Neural cell (in vitro differentiated cells): ENCODE results near the gene SMIM1. TPM values are rescaled to one million over a fixed set of nuclear protein-coding genes. Genes with fewer than 3 reads are reported as not detected.

Experiments used
- H2AFZ ChIP-seq: fragments of 200-600, 300-800 bp; sonication (generic), shearing (Covaris generic); 2 replicates; pipeline ENCODE4 v1.6.0; 2014; ENCODE audit warnings: low read depth, mild to moderate bottlenecking, antibody characterized with exemption, low read length, moderate library complexity
- H3F3A ChIP-seq: fragments of 200-600 bp; shearing (Covaris generic); 2 replicates; pipeline ENCODE4 v1.6.1; 2016; ENCODE audit warnings: mild to moderate bottlenecking, moderate library complexity, mixed read lengths, antibody characterized with exemption, low read length; ENCODE audit not compliant: insufficient read depth, poor library complexity, severe bottlenecking
- H3K27ac ChIP-seq: fragments of 200-600, 300-800 bp; sonication (generic), shearing (Covaris generic); 2 replicates; pipeline ENCODE4 v1.5.1; 2014; ENCODE audit warnings: mild to moderate bottlenecking, low read length, moderate library complexity
- H3K27me3 ChIP-seq: fragments of 300-800, 200-600 bp; sonication (generic), shearing (Covaris generic); 2 replicates; pipeline ENCODE4 v1.6.0; 2014; ENCODE audit warnings: mild to moderate bottlenecking, low read depth, low read length, moderate library complexity; ENCODE audit not compliant: insufficient read depth
- H3K36me3 ChIP-seq: fragments of 300-800, 200-600 bp; sonication (generic), shearing (Covaris generic); 2 replicates; pipeline ENCODE4 v1.5.1; 2014; ENCODE audit warnings: mild to moderate bottlenecking, antibody characterized with exemption, low read length, moderate library complexity; ENCODE audit not compliant: insufficient read depth
- H3K4me2 ChIP-seq: fragments of 300-800, 200-600 bp; sonication (generic), shearing (Covaris generic); 2 replicates; pipeline ENCODE4 v1.6.0; 2014; ENCODE audit warnings: mild to moderate bottlenecking, low read length
- H3K4me3 ChIP-seq: fragments of 300-800, 200-600 bp; sonication (generic), shearing (Covaris generic); 2 replicates; pipeline ENCODE4 v1.5.1; 2014; ENCODE audit warnings: mild to moderate bottlenecking, low read length, moderate library complexity
- H3K79me2 ChIP-seq: fragments of 200-600 bp; shearing (Covaris generic); replicated peaks from 2 replicates; pipeline ENCODE4 v1.6.0; 2014; ENCODE audit warnings: mild to moderate bottlenecking, low read length, moderate library complexity; ENCODE audit not compliant: insufficient read depth
- H3K9ac ChIP-seq: fragments of 300-800, 200-600 bp; sonication (generic), shearing (Covaris generic); 2 replicates; pipeline ENCODE4 v1.6.1; 2016; ENCODE audit warnings: mild to moderate bottlenecking, low read length, mixed read lengths
- H3K9me2 ChIP-seq: fragments of 200-600 bp; shearing (Covaris generic); 2 replicates; pipeline ENCODE4 v1.6.1; 2016; ENCODE audit warnings: mild to moderate bottlenecking, low read length, mixed read lengths; ENCODE audit not compliant: insufficient read depth
- H3K9me3 ChIP-seq: fragments of 200-600, 300-800 bp; sonication (generic), shearing (Covaris generic); 2 replicates; pipeline ENCODE4 v1.6.1; 2016; ENCODE audit warnings: mild to moderate bottlenecking, mixed run types, low read length, moderate library complexity, mixed read lengths
- H4K20me1 ChIP-seq: fragments of 200-600 bp; shearing (Covaris generic); 2 replicates; pipeline ENCODE4 v1.6.1; 2016; ENCODE audit warnings: mild to moderate bottlenecking, mixed run types; ENCODE audit not compliant: insufficient read depth
- CTCF ChIP-seq: fragments of 450-650 bp; IDR thresholded peaks from 2 replicates; pipeline ENCODE4 v1.5.1; 2014; ENCODE audit warnings: antibody characterized with exemption, mild to moderate bottlenecking, moderate library complexity; ENCODE audit not compliant: poor library complexity, severe bottlenecking
- EP300 ChIP-seq: fragments of 450-650 bp; conservative IDR thresholded peaks from 2 replicates; pipeline ENCODE4 v1.6.1; 2014; ENCODE audit warnings: antibody characterized with exemption, mild to moderate bottlenecking, moderate library complexity; ENCODE audit not compliant: poor library complexity, severe bottlenecking
- EZH2 ChIP-seq: fragments of 200-600, 300-800 bp; shearing (Covaris generic), sonication (generic); IDR thresholded peaks from 2 replicates; pipeline ENCODE4 v1.6.1; 2014; ENCODE audit warnings: antibody characterized with exemption, low read length, borderline replicate concordance, mild to moderate bottlenecking; ENCODE audit not compliant: insufficient read depth, poor library complexity, severe bottlenecking
- MXI1 ChIP-seq: fragments of 450-650 bp; conservative IDR thresholded peaks from 2 replicates; pipeline ENCODE4 v1.6.1; 2014; ENCODE audit warnings: antibody characterized with exemption, mild to moderate bottlenecking; ENCODE audit not compliant: poor library complexity, severe bottlenecking
- POLR2AphosphoS5 ChIP-seq: IDR thresholded peaks from 2 replicates; pipeline ENCODE4 v1.6.1; 2012
- RAD21 ChIP-seq: fragments of 450-650 bp; conservative IDR thresholded peaks from 2 replicates; pipeline ENCODE4 v1.6.1; 2014; ENCODE audit warnings: antibody characterized with exemption, mild to moderate bottlenecking, moderate library complexity
- REST ChIP-seq: IDR thresholded peaks from 2 replicates; pipeline ENCODE4 v1.6.1; 2012; ENCODE audit warnings: borderline replicate concordance
- SMC3 ChIP-seq: fragments of 450-650 bp; conservative IDR thresholded peaks from 2 replicates; pipeline ENCODE4 v1.6.1; 2014; ENCODE audit warnings: antibody characterized with exemption, mild to moderate bottlenecking, moderate library complexity; ENCODE audit not compliant: poor library complexity
- TAF1 ChIP-seq: IDR thresholded peaks from 2 replicates; pipeline ENCODE4 v1.6.1; 2012; ENCODE audit warnings: low read depth
- polyA plus RNA-seq: library from polyadenylated mRNA; depleted of rRNA; stranded (reverse); fragments of >200 nt; gene quantifications from 2 replicates; pipeline ENCODE4 v1.2.3, GENCODE V29; 2014

SMIM1 gene
- polyA plus RNA-seq, 1 donor from 2014 or later = not detected

GRCh38 chr1:3727042-3727824 lies 45.3 kb upstream of the SMIM1 start:
- Histone ChIP-seq H3K27me3 (no peaks in the 10 kb centered on the region), H3K9me2 (no peaks in the 10 kb centered on the region), H3K27ac (no peak overlapping the region), H3F3A (no peaks in the 10 kb centered on the region), H4K20me1 (no peaks in the 10 kb centered on the region), H3K4me2 (no peak overlapping the region), H3K9ac (no peak overlapping the region), H3K79me2 (no peaks in the 10 kb centered on the region), H3K4me3 (no peak overlapping the region), H3K9me3 (no peaks in the 10 kb centered on the region), H3K36me3 (no peaks in the 10 kb centered on the region), H2AFZ (no peak overlapping the region)
- TF ChIP-seq CTCF (no peak), MXI1 (no peak), POLR2AphosphoS5 (no peak), EZH2 (no peak), EP300 (no peak), RAD21 (no peak), SMC3 (no peak), TAF1 (no peak), REST (no peak)

- no peaks in the 10 kb centered on the region for H3K9me2 ChIP-seq
- H3K4me2 ChIP-seq = no peak overlapping the region
- H3K9ac ChIP-seq = no peak overlapping the region
- H3K79me2 ChIP-seq = no peaks in the 10 kb centered on the region
- H3F3A ChIP-seq = no peaks in the 10 kb centered on the region
- no peaks in the 10 kb centered on the region for H4K20me1 ChIP-seq
- H3K36me3 ChIP-seq = no peaks in the 10 kb centered on the region
- no peaks in the 10 kb centered on the region for H3K27me3 ChIP-seq
- H3K9me3 ChIP-seq = no peaks in the 10 kb centered on the region
- no peak overlapping the region for H3K27ac ChIP-seq
- no peak overlapping the region for H2AFZ ChIP-seq
- H3K4me3 ChIP-seq = no peak overlapping the region
- TF ChIP-seq EZH2 = no peak
- TF ChIP-seq CTCF = no peak
- TF ChIP-seq MXI1 = no peak
- TF ChIP-seq RAD21 = no peak
- TF ChIP-seq EP300 = no peak
- TF ChIP-seq TAF1 = no peak
- TF ChIP-seq SMC3 = no peak
- no peak for TF ChIP-seq REST
- TF ChIP-seq POLR2AphosphoS5 = no peak
Measured at GRCh38 chr1:3727825-3728776, 44.4 kb upstream of the SMIM1 start.
